ENCODE measurements around the gene KCNQ1. TPM values are rescaled to one million over a fixed set of nuclear protein-coding genes. Genes with fewer than 3 reads are reported as not detected.

The KCNQ1 gene
- total RNA-seq, 2 donors from 2014 or later = 4.4 to 25.3 TPM

DNA sequence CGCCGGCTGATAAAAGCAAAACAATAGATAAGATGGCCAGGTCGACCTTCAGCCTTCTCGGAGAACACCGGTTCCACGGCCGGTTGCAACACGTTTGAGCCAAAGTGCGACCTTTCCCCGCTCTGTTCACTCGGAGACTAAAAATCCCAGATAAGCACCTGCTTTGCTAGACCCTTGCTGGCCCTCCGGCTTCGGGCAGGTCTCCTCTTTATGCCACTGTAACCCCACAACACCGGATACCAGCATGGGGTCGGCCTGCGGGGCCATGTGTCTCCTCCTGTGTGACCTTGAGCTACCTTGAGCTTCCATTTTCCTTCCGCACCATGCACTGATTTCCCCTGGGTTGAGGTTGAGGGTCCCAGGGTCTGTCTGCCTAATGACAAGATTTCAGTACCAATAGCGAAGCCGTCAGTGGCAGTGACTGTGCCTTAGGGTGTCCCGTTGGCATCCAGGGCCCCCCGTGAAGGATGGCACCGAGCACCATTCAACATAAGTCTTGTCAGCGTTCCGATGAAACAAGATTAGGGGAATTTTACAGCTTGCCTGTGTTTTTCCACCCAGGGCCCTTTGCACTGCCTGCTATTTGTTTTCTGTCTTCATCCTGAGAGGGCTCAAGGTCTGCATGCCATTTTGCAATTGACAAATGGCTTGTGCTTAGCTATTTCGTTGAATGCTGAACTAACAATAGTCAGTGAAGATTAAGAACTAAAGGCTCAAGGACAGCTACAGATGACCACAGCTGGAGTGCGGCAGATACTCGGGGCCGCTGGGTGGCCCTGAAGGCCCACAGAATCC is 118.6 kb downstream of the KCNQ1 start:
- H3K9me3 ChIP-seq = no peaks in the 10 kb centered on the region
- DNase-seq (ENCODE audit: low spot score) = no peak
- no peak for TF ChIP-seq CTCF (IDR thresholded peaks at IDR 0.05)
- no peaks in the 10 kb centered on the region for H3K36me3 ChIP-seq
- no peak overlapping the region for H3K27ac ChIP-seq
- H3K4me3 ChIP-seq = no peak overlapping the region
- no peaks in the 10 kb centered on the region for H3K4me1 ChIP-seq (ENCODE audit: control insufficient read depth in 1 of 2, low read depth in 2 of 2)
- no peak for ATAC-seq (ENCODE audit: insufficient number of reproducible peaks, low FRiP score, low read depth)
- no peaks in the 10 kb centered on the region for H3K27me3 ChIP-seq (replicated peaks; ENCODE audit: insufficient read depth)

DNA sequence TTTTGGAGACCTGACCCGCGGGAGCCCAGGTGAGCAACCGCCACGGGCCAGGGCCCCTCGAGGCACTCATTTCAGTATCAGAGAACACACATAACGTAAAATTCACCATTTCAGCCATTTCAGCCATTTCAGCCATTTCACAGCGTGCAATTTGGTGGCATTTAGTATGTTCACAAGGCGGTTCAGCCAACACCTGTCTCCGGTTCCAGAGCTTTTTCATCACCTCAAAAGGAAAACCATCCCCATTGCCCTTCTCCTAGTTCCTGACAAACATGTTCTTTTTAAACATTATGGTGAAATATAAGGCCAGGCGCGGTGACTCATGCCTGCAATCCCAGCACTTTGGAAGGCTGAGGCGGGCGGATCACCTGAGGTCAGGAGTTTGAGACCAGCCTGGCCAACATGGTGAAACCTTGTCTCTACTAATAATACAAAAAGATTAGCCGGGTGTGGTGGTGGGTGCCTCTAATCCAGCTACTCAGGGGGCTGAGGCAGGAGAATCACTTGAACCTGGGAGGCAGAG is 119.3 kb downstream of the KCNQ1 start:
- no peaks in the 10 kb centered on the region for H3K36me3 ChIP-seq
- H3K4me1 ChIP-seq (ENCODE audit: control insufficient read depth in 1 of 2, low read depth in 2 of 2) = no peaks in the 10 kb centered on the region
- H3K9me3 ChIP-seq = no peaks in the 10 kb centered on the region
- DNase-seq (ENCODE audit: low spot score) = no peak
- H3K27ac ChIP-seq = no peak overlapping the region
- no peak for ATAC-seq (ENCODE audit: insufficient number of reproducible peaks, low FRiP score, low read depth)
- no peaks in the 10 kb centered on the region for H3K27me3 ChIP-seq (replicated peaks; ENCODE audit: insufficient read depth)
- H3K4me3 ChIP-seq = no peak overlapping the region
- no peak for TF ChIP-seq CTCF (IDR thresholded peaks at IDR 0.05)

GRCh38 chr11:2564588-2565425 is 120.0 kb downstream of the KCNQ1 start:
- H3K27ac ChIP-seq = no peak overlapping the region
- H3K4me1 ChIP-seq (ENCODE audit: control insufficient read depth in 1 of 2, low read depth in 2 of 2) = no peaks in the 10 kb centered on the region
- TF ChIP-seq CTCF (IDR thresholded peaks at IDR 0.05) = no peak
- no peaks in the 10 kb centered on the region for H3K27me3 ChIP-seq (replicated peaks; ENCODE audit: insufficient read depth)
- DNase-seq (ENCODE audit: low spot score) (no peak), ATAC-seq (ENCODE audit: insufficient number of reproducible peaks, low FRiP score, low read depth) (no peak)
- H3K9me3 ChIP-seq = no peaks in the 10 kb centered on the region
- H3K4me3 ChIP-seq = no peak overlapping the region
- no peaks in the 10 kb centered on the region for H3K36me3 ChIP-seq

DNA sequence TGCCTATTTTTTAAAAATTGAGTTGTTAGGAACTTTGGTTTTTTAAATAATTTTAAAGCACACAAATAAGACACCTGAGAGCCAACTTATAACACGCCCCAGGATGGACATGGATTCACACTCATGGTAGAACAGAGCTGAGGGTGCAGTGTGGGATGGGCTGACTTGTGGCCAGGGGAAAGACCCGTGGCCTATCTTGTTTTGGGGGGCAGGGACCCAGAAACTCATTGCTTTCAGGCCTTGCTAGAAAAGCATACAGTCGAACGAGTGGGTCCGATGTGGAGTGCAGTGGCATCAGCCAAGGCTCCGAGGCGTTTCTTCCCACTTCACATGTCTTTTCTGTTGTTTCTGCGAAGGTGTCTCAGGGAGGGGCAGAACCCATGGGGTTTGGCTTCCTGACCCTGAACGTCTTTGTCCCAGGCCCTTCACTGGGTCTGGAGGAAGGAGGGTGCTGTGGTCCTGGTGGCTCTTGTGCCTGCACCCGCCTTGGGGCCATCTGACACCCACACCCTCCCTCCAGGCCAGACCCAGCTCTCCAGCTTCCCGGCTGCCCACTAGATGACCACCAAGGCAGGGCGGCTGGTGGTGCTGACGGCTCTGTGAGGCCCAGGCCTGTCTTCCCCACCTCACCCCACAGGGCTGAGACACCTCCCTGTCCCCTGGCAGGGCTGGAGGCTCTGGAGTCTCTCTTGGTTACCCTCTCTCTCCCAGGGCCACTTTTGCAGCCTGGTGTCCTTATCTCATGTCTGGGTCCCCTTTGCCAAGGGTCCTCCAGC is 120.8 kb downstream of the KCNQ1 start:
- Histone ChIP-seq H3K4me1 (ENCODE audit: control insufficient read depth in 1 of 2, low read depth in 2 of 2) (no peaks in the 10 kb centered on the region), H3K27ac (no peak overlapping the region), H3K4me3 (no peak overlapping the region), H3K27me3 (replicated peaks; ENCODE audit: insufficient read depth) (no peaks in the 10 kb centered on the region), H3K9me3 (no peaks in the 10 kb centered on the region), H3K36me3 (no peaks in the 10 kb centered on the region)
- no peak for TF ChIP-seq CTCF (IDR thresholded peaks at IDR 0.05)
- ATAC-seq (ENCODE audit: insufficient number of reproducible peaks, low FRiP score, low read depth) (no peak), DNase-seq (ENCODE audit: low spot score) (no peak)
